MM.1S (cell line): ENCODE measurements around the gene PSPN.

Experiments
- DNase-seq: peaks from one replicate; pipeline ENCODE4 v3.0.0-alpha.2; 2015
- H2AFZ ChIP-seq: fragments of 300-600 bp; sonication (generic); 2 replicates; pipeline ENCODE4 v1.6.0; 2016; ENCODE audit warnings: antibody characterized with exemption, low read length
- H3F3A ChIP-seq: fragments of 300-600 bp; sonication (generic); 2 replicates; pipeline ENCODE4 v1.6.1; 2016; ENCODE audit warnings: mild to moderate bottlenecking, antibody characterized with exemption, low read length, moderate library complexity, mixed read lengths; ENCODE audit not compliant: insufficient read depth
- H3K27ac ChIP-seq: fragments of 300-600 bp; sonication (generic); 2 replicates; pipeline ENCODE4 v1.5.1; 2016; ENCODE audit warnings: mild to moderate bottlenecking, low read length
- H3K27me3 ChIP-seq: fragments of 300-600 bp; sonication (generic); replicated peaks from 2 replicates; pipeline ENCODE4 v1.6.0; 2016; ENCODE audit warnings: low read length; ENCODE audit not compliant: insufficient read depth
- H3K36me3 ChIP-seq: fragments of 300-600 bp; sonication (generic); replicated peaks from 2 replicates; pipeline ENCODE4 v1.6.1; 2016; ENCODE audit warnings: mild to moderate bottlenecking, low read length, mixed read lengths; ENCODE audit not compliant: insufficient read depth
- H3K4me1 ChIP-seq: fragments of 300-600 bp; sonication (generic); 2 replicates; pipeline ENCODE4 v1.6.1; 2016; ENCODE audit warnings: low read length, mixed read lengths
- H3K4me2 ChIP-seq: fragments of 300-600 bp; sonication (generic); 2 replicates; pipeline ENCODE4 v1.6.0; 2016; ENCODE audit warnings: low read depth, low read length
- H3K4me3 ChIP-seq: fragments of 300-600 bp; sonication (generic); 2 replicates; pipeline ENCODE4 v1.5.1; 2016; ENCODE audit warnings: low read length, mixed read lengths
- H3K79me2 ChIP-seq: fragments of 300-600 bp; sonication (generic); 2 replicates; pipeline ENCODE4 v1.6.1; 2016; ENCODE audit warnings: mixed run types, low read length, mixed read lengths
- H3K9ac ChIP-seq: fragments of 300-600 bp; sonication (generic); 2 replicates; pipeline ENCODE4 v1.6.1; 2016; ENCODE audit warnings: low read length, mixed read lengths
- H3K9me2 ChIP-seq: fragments of 300-600 bp; sonication (generic); replicated peaks from 2 replicates; pipeline ENCODE4 v1.6.1; 2016; ENCODE audit warnings: mild to moderate bottlenecking, low read length, mixed read lengths; ENCODE audit not compliant: insufficient read depth
- H3K9me3 ChIP-seq: fragments of 300-600 bp; sonication (generic); replicated peaks from 2 replicates; pipeline ENCODE4 v1.6.1; 2016; ENCODE audit warnings: mild to moderate bottlenecking, low read length, mixed read lengths; ENCODE audit not compliant: insufficient read depth
- H4K20me1 ChIP-seq: fragments of 300-600 bp; sonication (generic); 2 replicates; pipeline ENCODE4 v1.6.1; 2016; ENCODE audit warnings: mild to moderate bottlenecking, low read length, moderate library complexity, mixed read lengths; ENCODE audit not compliant: insufficient read depth
- EZH2 ChIP-seq: fragments of 300-600 bp; sonication (generic); optimal IDR thresholded peaks from 2 replicates; pipeline ENCODE3; 2017; ENCODE audit warnings: low read depth, mild to moderate bottlenecking, antibody characterized with exemption, low read length, mixed read lengths
- EZH2phosphoT487 ChIP-seq: fragments of 300-600 bp; sonication (generic); IDR thresholded peaks from 2 replicates; pipeline ENCODE4 v1.6.1; 2018; ENCODE audit warnings: antibody characterized with exemption, low read length
- TF ChIP-seq, protein P1 (sequence below): fragments of 300-600 bp; sonication (generic); IDR thresholded peaks from 2 replicates; pipeline ENCODE4 v1.5.1; 2016; ENCODE audit warnings: antibody characterized with exemption, low read length, mixed read lengths

Gene PSPN

DNA sequence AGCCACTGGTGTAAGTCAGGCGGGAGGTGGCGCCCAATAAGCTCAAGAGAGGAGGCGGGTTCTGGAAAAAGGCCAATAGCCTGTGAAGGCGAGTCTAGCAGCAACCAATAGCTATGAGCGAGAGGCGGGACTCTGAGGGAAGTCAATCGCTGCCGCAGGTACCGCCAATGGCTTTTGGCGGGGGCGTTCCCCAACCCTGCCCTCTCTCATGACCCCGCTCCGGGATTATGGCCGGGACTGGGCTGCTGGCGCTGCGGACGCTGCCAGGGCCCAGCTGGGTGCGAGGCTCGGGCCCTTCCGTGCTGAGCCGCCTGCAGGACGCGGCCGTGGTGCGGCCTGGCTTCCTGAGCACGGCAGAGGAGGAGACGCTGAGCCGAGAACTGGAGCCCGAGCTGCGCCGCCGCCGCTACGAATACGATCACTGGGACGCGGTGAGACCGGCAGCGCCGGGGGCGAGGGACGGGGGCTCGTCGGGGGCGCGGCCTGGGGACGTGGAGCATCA, 3.1 kb downstream of the PSPN start, which contains the start of gene ALKBH7:
ALKBH7 (plus strand) TSS at position 201 of the 502 bp plus-strand sequence; CDS start at position 228, 27 bp downstream.
- Histone ChIP-seq H3K36me3 (no peaks in the 10 kb centered on the region), H3K9ac (peak within 1 kb of the TSS; percentile 77), H3K9me2 (no peaks in the 10 kb centered on the region), H2AFZ (peak within 1 kb of the TSS; percentile 90), H4K20me1 (no peaks in the 10 kb centered on the region), H3K4me2 (peak within 1 kb of the TSS; percentile 88), H3K27me3 (no peaks in the 10 kb centered on the region), H3F3A (peaks cover 7% of the 10 kb centered on the region), H3K4me1 (peaks cover 5% of the 10 kb centered on the region; the same call in 1 of the 2 replicates), H3K9me3 (no peaks in the 10 kb centered on the region), H3K79me2 (peaks cover 8% of the 10 kb centered on the region; the same call in 1 of the 2 replicates), H3K27ac (peak within 1 kb of the TSS; percentile 87), H3K4me3 (peak within 1 kb of the TSS; percentile 88)
- peak; percentile 100 for DNase-seq
- TF ChIP-seq, protein P1, sequence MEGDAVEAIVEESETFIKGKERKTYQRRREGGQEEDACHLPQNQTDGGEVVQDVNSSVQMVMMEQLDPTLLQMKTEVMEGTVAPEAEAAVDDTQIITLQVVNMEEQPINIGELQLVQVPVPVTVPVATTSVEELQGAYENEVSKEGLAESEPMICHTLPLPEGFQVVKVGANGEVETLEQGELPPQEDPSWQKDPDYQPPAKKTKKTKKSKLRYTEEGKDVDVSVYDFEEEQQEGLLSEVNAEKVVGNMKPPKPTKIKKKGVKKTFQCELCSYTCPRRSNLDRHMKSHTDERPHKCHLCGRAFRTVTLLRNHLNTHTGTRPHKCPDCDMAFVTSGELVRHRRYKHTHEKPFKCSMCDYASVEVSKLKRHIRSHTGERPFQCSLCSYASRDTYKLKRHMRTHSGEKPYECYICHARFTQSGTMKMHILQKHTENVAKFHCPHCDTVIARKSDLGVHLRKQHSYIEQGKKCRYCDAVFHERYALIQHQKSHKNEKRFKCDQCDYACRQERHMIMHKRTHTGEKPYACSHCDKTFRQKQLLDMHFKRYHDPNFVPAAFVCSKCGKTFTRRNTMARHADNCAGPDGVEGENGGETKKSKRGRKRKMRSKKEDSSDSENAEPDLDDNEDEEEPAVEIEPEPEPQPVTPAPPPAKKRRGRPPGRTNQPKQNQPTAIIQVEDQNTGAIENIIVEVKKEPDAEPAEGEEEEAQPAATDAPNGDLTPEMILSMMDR, result no peak
- TF ChIP-seq EZH2phosphoT487, result no peak
- TF ChIP-seq EZH2, result no peak

DNA sequence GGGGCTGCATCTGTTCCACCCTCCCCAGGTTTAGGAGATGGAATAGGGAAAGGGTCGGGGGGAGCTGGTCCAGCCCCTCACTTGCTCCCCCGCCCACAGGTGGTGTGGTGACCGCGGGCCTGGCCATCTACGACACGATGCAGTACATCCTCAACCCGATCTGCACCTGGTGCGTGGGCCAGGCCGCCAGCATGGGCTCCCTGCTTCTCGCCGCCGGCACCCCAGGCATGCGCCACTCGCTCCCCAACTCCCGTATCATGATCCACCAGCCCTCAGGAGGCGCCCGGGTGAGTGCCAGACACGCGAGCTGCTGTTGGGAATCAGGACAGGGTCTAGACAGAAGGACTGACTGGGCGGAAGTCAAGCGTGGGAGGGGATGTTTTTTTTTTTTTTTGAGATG, 11.4 kb downstream of the PSPN start:
- H3K79me2 ChIP-seq, result peaks cover 28% of the 10 kb centered on the region
- H3K4me3 ChIP-seq, result no peak overlapping the region
- peaks cover 9% of the 10 kb centered on the region for H3K27me3 ChIP-seq
- no peak overlapping the region for H2AFZ ChIP-seq
- no peaks in the 10 kb centered on the region for H3K4me1 ChIP-seq
- DNase-seq, result no peak
- peaks cover 3% of the 10 kb centered on the region for H3K36me3 ChIP-seq
- TF ChIP-seq, protein P1, result no peak
- TF ChIP-seq EZH2 (no peak), EZH2phosphoT487 (no peak)
- H3K9me3 ChIP-seq, result no peaks in the 10 kb centered on the region
- no peaks in the 10 kb centered on the region for H4K20me1 ChIP-seq
- H3K9me2 ChIP-seq, result no peaks in the 10 kb centered on the region
- H3K9ac ChIP-seq, result no peak overlapping the region
- no peak overlapping the region for H3K27ac ChIP-seq
- peaks cover 3% of the 10 kb centered on the region; the same call in 1 of the 2 replicates for H3F3A ChIP-seq
- no peak overlapping the region for H3K4me2 ChIP-seq

DNA sequence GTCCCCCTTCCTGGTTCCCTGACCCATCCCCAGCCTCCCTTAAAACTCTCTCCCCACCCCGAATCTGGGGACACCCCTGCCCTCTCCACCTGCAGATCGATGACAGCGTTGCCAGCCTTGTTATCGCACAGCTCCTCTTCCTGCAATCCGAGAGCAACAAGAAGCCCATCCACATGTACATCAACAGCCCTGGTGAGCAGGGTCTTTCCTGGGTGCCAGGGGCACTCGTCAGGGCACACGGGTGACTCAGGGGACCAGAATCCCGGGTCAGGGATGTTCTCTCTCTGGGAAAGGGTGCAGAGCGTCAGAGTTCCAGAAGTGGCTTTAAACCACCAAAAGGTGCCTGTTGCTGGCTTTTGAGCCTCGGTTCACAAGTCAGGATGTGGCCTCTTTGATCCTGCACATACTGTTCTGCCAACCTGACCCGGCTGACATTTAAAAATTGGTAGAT, 13.4 kb downstream of the PSPN start:
- peaks cover 3% of the 10 kb centered on the region; the same call in 1 of the 2 replicates for H3F3A ChIP-seq
- TF ChIP-seq EZH2 (no peak), EZH2phosphoT487 (no peak)
- TF ChIP-seq, protein P1, result no peak
- peak overlapping the region; percentile 96 for H3K4me2 ChIP-seq
- no peak for DNase-seq
- H4K20me1 ChIP-seq, result no peaks in the 10 kb centered on the region
- peak overlapping the region; percentile 45; the same call in 1 of the 2 replicates for H3K27ac ChIP-seq
- H2AFZ ChIP-seq, result peak overlapping the region; percentile 92
- H3K4me3 ChIP-seq, result peak overlapping the region; percentile 82
- H3K4me1 ChIP-seq, result no peaks in the 10 kb centered on the region
- H3K27me3 ChIP-seq, result peaks cover 20% of the 10 kb centered on the region
- H3K79me2 ChIP-seq, result peaks cover 28% of the 10 kb centered on the region
- H3K9me3 ChIP-seq, result no peaks in the 10 kb centered on the region
- peak overlapping the region; percentile 91 for H3K9ac ChIP-seq
- no peaks in the 10 kb centered on the region for H3K9me2 ChIP-seq
- peaks cover 3% of the 10 kb centered on the region for H3K36me3 ChIP-seq
